ENCODE data around the gene FLT1. TPM values are rescaled to one million over a fixed set of nuclear protein-coding genes. Genes with fewer than 3 reads are reported as not detected.

The FLT1 gene
- total RNA-seq, 3 donors from 2014 or later = 17.0 to 44.6 (median 29.0) TPM

GRCh38 chr13:28410096-28410495 is 84.8 kb downstream of the FLT1 start:
- H3K27ac ChIP-seq = no peak overlapping the region
- no peak for TF ChIP-seq POLR2AphosphoS5 (IDR thresholded peaks at IDR 0.05)
- TF ChIP-seq, protein P1, sequence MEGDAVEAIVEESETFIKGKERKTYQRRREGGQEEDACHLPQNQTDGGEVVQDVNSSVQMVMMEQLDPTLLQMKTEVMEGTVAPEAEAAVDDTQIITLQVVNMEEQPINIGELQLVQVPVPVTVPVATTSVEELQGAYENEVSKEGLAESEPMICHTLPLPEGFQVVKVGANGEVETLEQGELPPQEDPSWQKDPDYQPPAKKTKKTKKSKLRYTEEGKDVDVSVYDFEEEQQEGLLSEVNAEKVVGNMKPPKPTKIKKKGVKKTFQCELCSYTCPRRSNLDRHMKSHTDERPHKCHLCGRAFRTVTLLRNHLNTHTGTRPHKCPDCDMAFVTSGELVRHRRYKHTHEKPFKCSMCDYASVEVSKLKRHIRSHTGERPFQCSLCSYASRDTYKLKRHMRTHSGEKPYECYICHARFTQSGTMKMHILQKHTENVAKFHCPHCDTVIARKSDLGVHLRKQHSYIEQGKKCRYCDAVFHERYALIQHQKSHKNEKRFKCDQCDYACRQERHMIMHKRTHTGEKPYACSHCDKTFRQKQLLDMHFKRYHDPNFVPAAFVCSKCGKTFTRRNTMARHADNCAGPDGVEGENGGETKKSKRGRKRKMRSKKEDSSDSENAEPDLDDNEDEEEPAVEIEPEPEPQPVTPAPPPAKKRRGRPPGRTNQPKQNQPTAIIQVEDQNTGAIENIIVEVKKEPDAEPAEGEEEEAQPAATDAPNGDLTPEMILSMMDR (IDR thresholded peaks at IDR 0.05) = no peak
- no peak for TF ChIP-seq POLR2A (IDR thresholded peaks at IDR 0.05)
- H3K27me3 ChIP-seq = no peaks in the 10 kb centered on the region
- H3K36me3 ChIP-seq = no peaks in the 10 kb centered on the region
- intact Hi-C loops (cut with DNase I; ENCODE audit: low total_unique reads) = no loop called here
- no peak overlapping the region for H3K4me3 ChIP-seq
- H3K4me1 ChIP-seq = no peaks in the 10 kb centered on the region
- no peaks in the 10 kb centered on the region for H3K9me3 ChIP-seq
- no peak for DNase-seq (ENCODE audit: low spot score in 2 of 2)

DNA sequence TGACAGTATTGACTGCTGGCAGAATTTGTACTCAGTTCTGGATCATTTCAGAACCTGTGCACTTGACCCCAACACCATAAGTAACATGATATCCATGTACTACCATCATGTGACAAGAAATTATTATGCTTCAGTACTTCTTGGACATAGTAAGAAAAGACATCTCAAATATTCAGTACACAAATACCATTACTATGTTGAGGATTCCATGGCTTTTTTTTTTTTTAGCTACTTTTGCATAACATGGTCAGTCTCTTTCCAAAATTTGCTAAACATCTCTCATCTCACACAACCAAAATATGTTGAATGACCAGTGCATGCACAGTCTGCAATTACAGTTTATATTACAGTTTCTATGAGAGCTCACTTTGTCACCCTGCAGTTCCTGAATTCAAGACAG is 85.3 kb downstream of the FLT1 start:
- Histone ChIP-seq H3K36me3 (no peaks in the 10 kb centered on the region), H3K4me1 (no peaks in the 10 kb centered on the region), H3K4me3 (no peak overlapping the region), H3K9me3 (no peaks in the 10 kb centered on the region), H3K27ac (no peak overlapping the region), H3K27me3 (no peaks in the 10 kb centered on the region)
- intact Hi-C loops (cut with DNase I; ENCODE audit: low total_unique reads) = no loop called here
- DNase-seq (ENCODE audit: low spot score in 2 of 2) = no peak
- TF ChIP-seq, protein P1 (IDR thresholded peaks at IDR 0.05) = no peak
- TF ChIP-seq POLR2A (IDR thresholded peaks at IDR 0.05) = no peak
- TF ChIP-seq POLR2AphosphoS5 (IDR thresholded peaks at IDR 0.05) = no peak

DNA sequence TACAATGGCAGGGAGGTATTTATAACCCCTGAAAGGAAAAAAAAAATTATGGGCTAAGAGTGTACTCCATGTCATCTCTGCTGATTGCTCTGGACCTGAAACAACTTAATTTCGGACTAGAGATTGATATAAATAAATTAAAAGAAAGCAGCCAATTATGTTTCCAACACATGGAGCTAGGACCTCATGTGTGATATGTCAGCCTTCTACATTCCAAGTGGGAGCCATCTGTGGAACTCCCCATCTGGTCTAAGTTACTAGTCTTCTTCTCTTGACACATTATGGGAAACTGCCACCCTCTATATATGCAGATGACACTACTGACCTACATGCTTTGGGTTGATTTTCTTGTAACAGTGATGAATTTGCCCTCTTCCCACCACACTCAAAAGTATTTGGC is 86.1 kb downstream of the FLT1 start:
- no peaks in the 10 kb centered on the region for H3K36me3 ChIP-seq
- H3K9me3 ChIP-seq = no peaks in the 10 kb centered on the region
- DNase-seq (ENCODE audit: low spot score in 2 of 2) = no peak
- no peak overlapping the region for H3K4me3 ChIP-seq
- TF ChIP-seq POLR2AphosphoS5 (IDR thresholded peaks at IDR 0.05) (no peak), POLR2A (IDR thresholded peaks at IDR 0.05) (no peak)
- TF ChIP-seq, protein P1 (IDR thresholded peaks at IDR 0.05) = no peak
- intact Hi-C loops (cut with DNase I; ENCODE audit: low total_unique reads) = no loop called here
- H3K27ac ChIP-seq = no peak overlapping the region
- H3K27me3 ChIP-seq = no peaks in the 10 kb centered on the region
- H3K4me1 ChIP-seq = no peaks in the 10 kb centered on the region

DNA sequence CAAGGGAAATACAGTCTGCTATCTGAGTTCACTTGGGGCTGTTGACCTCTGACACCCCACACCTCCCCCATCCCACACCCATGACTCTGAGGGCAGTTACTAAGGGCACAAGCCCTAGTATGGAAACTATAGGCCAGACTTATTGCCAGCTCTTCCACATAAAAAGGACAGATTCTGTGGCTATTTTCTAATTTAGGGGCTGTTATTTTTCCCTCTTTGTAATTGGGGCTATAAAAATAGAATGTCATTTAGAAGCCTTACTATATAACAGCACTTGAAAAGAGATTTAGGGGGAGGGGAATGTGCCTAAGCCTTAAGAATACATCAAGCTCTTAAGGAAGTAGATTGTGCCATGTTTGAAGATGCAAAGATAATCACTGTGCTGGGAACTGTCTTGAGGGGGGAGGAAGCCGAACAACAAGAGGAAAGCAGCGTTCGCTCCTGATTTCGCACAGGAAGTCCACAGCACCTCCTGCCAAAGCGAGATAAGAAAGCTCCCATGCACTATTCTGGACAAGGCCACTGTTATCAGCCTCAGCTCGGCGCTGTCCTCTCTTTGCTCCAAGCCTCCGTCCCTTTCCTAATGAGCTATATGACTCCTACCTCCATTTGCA is 86.6 kb downstream of the FLT1 start:
- no peak overlapping the region for H3K4me3 ChIP-seq
- no peak for DNase-seq (ENCODE audit: low spot score in 2 of 2)
- intact Hi-C loops (cut with DNase I; ENCODE audit: low total_unique reads) = no loop called here
- no peaks in the 10 kb centered on the region for H3K27me3 ChIP-seq
- H3K27ac ChIP-seq = peak overlapping the region in 1 of 2 donors; percentile 61
- H3K9me3 ChIP-seq = no peaks in the 10 kb centered on the region
- no peaks in the 10 kb centered on the region for H3K4me1 ChIP-seq
- no peaks in the 10 kb centered on the region for H3K36me3 ChIP-seq
- no peak for TF ChIP-seq POLR2A (IDR thresholded peaks at IDR 0.05)
- peak; percentile 31 to 92 (median 56) for TF ChIP-seq POLR2AphosphoS5 (IDR thresholded peaks at IDR 0.05)

DNA sequence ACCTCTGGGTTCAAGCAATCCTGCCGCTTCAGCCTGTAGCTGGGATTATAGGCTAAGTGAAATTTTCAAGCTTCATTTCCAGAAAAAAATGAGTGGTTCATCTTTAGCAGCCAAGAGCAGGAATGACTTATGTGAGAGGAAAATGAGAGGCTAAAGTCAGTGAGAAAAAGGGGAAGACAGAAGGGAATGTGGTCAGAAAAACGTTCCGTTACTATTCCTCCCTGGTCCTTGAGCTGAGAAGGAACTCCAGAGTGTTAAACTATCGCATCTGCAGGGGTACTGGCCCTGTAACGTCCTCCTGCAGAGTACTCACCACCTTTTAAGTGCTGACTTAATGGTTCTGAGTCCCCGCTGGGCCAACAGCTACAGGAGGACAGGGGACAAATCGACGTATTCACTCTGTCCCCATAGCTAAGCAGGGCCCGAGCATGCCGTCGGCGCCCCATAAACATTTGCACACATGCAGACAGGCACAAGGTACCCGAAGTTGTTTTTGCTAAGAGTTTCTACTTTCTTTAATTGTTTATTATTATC is 88.1 kb downstream of the FLT1 start:
- no peak for TF ChIP-seq POLR2A (IDR thresholded peaks at IDR 0.05)
- TF ChIP-seq, protein P1 (IDR thresholded peaks at IDR 0.05) = no peak
- TF ChIP-seq POLR2AphosphoS5 (IDR thresholded peaks at IDR 0.05) = no peak
- H3K9me3 ChIP-seq = no peaks in the 10 kb centered on the region

More for the DNA sequence above, 88.1 kb downstream of the FLT1 start:
- intact Hi-C loops (cut with DNase I; ENCODE audit: low total_unique reads) = no loop called here
- Histone ChIP-seq H3K27me3 (no peaks in the 10 kb centered on the region), H3K4me1 (no peaks in the 10 kb centered on the region), H3K4me3 (no peak overlapping the region), H3K36me3 (no peaks in the 10 kb centered on the region), H3K27ac (no peak overlapping the region)
- no peak for DNase-seq (ENCODE audit: low spot score in 2 of 2)

Measured in breast epithelium (tissue), 4 donors.